Measurements from ENCODE around the gene KLK7.

The KLK7 gene

DNA sequence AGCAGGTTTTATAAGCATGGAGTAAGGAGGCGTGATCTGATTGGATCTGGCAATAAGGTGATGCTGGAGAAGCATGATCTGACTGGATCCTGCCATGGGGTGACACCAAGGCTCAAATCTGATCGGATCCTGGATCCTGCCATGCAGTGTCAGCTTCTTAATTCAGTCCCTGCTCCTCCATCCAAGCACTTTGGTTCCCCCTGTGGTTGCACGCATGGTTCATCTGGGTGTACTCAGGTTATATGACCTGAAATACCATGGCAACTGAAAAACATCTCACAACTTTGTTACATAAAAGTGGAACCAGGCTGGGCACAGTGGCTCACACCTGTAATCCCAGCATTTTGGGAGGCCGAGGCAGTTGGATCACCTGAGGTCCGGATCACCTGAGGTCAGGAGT lies 54.9 kb downstream of the KLK7 start:
- FAIRE-seq, result no peak
